GM13977 (cell line): Measurements from ENCODE around the gene TSC22D4.
"Not testable (repeated sequence)": the region's sequence is repeated elsewhere in the genome, so short reads cannot be mapped to it uniquely, and the experiment has no call there.

Source experiments
- DNase-seq: peaks from one replicate; pipeline ENCODE4 v3.0.0; 2012; ENCODE audit warnings: low spot score
- in situ Hi-C: fragments of 300-500 bp; cut with MboI; formaldehyde crosslinking; loops from one replicate; pipeline ENCODE4 v1.12.0; 2022; ENCODE audit warnings: low sequenced_read_pairs, low pct_unique_long_range_greater_than_20kb, mixed read lengths, inconsistent platforms; ENCODE audit not compliant: unreplicated experiment
- TF ChIP-seq, protein P1 (sequence below): IDR thresholded peaks from 2 replicates; pipeline ENCODE4 v1.5.1; 2012; ENCODE audit warnings: mild to moderate bottlenecking, control low read depth; ENCODE audit not compliant: insufficient read depth; ENCODE audit errors: extremely low read depth, missing control alignments

Gene TSC22D4

GRCh38 chr7:100478958-100479660 lies at the start of gene TSC22D4:
TSS of gene TSC22D4 (minus strand) at chr7:100479214. CDS start at chr7:100478038, 1,176 bp downstream.
- DNase-seq: peak; percentile 95
- TF ChIP-seq, protein P1, sequence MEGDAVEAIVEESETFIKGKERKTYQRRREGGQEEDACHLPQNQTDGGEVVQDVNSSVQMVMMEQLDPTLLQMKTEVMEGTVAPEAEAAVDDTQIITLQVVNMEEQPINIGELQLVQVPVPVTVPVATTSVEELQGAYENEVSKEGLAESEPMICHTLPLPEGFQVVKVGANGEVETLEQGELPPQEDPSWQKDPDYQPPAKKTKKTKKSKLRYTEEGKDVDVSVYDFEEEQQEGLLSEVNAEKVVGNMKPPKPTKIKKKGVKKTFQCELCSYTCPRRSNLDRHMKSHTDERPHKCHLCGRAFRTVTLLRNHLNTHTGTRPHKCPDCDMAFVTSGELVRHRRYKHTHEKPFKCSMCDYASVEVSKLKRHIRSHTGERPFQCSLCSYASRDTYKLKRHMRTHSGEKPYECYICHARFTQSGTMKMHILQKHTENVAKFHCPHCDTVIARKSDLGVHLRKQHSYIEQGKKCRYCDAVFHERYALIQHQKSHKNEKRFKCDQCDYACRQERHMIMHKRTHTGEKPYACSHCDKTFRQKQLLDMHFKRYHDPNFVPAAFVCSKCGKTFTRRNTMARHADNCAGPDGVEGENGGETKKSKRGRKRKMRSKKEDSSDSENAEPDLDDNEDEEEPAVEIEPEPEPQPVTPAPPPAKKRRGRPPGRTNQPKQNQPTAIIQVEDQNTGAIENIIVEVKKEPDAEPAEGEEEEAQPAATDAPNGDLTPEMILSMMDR: no peak
- in situ Hi-C loops: no loop called here

DNA sequence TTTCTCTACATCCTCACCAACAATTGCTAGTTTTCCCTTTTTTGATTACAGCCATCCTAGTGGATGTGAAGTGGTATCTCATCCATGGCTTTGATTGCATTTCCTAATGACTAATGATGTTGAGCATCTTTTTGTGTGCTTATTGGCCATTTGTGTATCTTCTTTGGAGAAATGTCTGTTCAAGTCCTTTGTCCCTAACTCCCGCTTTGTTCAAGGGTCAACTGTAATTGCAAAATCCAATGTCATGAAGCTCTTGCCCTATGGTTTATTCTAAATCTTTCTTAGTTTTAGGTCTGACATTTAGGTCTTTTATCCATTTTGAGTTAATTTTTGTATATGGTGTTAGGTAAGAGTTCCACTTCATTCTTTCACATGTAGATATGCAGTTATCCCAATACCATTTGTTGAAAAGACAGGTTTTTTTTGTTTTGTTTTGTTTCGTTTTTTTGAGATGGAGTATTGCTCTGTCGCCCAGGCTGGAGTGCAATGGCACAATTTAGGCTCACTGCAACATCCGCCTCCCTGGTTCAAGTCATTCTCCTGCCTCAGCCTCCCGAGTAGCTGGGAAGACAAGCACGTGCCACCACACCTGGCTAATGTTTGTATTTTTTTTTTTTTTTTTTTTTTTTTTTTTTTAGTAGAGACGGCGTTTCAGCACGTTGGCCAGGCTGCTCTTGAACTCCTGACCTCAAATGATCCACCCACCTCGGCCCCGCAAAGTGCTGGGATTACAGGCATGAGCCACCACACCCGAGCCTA lies 49.3 kb upstream of the TSC22D4 start:
- in situ Hi-C loops, DNase-seq: not testable (repeated sequence)

DNA sequence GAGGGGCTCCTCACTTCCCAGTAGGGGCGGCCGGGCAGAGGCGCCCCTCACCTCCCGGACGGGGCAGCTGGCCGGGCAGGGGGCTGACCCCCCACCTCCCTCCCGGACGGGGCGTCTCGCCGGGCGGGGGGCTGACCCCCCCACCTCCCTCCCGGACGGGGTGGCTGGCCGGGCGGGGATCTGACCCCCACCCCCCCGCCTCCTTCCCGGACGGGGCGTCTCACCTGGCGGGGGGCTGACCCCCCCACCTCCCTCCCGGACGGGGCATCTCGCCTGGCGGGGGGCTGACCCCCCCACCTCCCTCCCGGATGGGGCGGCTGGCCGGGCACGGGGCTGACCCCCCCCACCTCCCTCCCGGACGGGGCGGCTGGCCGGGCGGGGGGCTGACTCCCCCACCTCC lies 44.2 kb upstream of the TSC22D4 start:
- DNase-seq, in situ Hi-C loops: not testable (repeated sequence)

DNA sequence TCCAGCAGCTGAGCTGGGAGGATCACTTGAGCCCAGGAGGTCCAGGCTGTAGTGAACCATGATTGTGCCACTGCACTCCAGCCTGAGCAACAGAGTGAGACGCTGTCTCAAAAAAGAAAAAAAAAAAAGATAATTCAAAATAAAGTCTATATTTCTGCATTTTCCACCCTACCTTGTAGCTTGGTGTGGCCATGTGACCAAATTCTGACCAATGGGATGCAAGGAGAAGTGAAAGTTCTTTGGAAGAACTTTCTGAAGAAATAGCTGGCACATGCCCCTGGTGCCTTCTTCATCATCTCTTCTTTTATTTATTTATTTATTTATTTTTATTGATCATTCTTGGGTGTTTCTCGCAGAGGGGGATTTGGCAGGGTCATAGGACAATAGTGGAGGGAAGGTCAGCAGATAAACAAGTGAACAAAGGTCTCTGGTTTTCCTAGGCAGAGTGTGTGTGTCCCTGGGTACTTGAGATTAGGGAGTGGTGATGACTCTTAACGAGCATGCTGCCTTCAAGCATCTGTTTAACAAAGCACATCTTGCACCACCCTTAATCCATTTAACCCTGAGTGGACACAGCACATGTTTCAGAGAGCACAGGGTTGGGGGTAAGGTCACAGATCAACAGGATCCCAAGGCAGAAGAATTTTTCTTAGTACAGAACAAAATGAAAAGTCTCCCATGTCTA lies 43.0 kb upstream of the TSC22D4 start:
- in situ Hi-C loops, DNase-seq: not testable (repeated sequence)

DNA sequence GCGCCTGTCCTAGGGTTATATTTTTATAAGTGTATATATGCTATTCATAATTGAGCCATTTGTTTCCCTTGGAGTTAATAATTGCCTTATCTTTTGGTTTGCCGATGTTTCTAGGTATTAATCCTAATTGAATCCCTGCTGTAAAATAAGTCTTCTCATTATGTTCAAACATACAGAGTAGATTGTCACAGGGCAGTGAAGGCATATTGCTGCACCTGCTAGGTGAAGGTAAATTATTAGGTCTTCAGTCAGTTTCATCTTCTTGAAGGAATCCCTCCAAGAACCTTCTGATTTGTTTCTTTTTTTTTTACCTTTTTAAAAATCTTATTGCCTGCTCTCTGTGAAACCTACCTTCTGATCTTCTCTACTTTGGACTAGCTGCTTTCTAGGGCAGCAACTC lies 42.1 kb upstream of the TSC22D4 start:
- TF ChIP-seq, protein P1: no peak
- in situ Hi-C loops: no loop called here
- no peak for DNase-seq

GRCh38 chr7:100520138-100520537 lies 41.1 kb upstream of the TSC22D4 start:
- in situ Hi-C loops: no loop called here
- DNase-seq: no peak
- TF ChIP-seq, protein P1: no peak

DNA sequence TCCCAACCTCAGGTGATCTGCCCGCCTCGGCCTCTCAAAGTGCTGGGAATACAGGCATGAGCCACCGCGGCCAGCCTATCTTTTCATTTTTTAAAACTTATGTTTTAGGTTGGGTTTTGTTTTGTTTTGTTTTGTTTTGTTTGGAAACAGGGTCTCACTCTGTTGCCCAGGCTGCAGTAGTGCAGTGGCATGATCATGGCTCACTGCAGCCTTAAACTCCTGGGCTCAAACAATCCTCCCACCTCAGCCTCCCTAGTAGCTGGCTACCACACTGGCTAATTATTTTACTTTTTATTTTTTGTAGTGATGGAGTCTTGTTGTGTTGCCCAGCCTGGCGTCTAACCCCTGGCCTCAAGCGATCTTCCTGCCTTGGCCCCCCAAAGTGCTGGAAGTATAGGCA lies 40.6 kb upstream of the TSC22D4 start:
- TF ChIP-seq, protein P1: no peak
- DNase-seq: no peak
- in situ Hi-C loops: no loop called here

- in situ Hi-C loops: no loop called here
- no peak for DNase-seq
- TF ChIP-seq, protein P1: no peak
These were observed 38.3 kb upstream of the TSC22D4 start for GRCh38 chr7:100517305-100517704.
